Endodermal cell (in vitro differentiated cells): ENCODE data around the gene POMGNT1. TPM values are rescaled to one million over a fixed set of nuclear protein-coding genes. Genes with fewer than 3 reads are reported as not detected.

Experiments
- DNase-seq: peaks from one replicate; pipeline ENCODE4 v3.0.0-alpha.2; 2017
- H3K27ac ChIP-seq: 2 replicates; pipeline ENCODE4 v1.5.1; 2013; ENCODE audit warnings: mild to moderate bottlenecking, low read depth, low read length, moderate library complexity
- H3K27me3 ChIP-seq: 2 replicates; pipeline ENCODE4 v1.6.1; 2013; ENCODE audit warnings: mild to moderate bottlenecking, low read length, moderate library complexity; ENCODE audit not compliant: insufficient read depth, control insufficient read depth, poor library complexity, severe bottlenecking
- H3K36me3 ChIP-seq: 2 replicates; pipeline ENCODE4 v1.7.0; 2013; ENCODE audit warnings: mild to moderate bottlenecking, low read length, moderate library complexity; ENCODE audit not compliant: control insufficient read depth, insufficient read depth
- H3K4me1 ChIP-seq: one replicate; pipeline ENCODE4 v1.7.0; 2013; ENCODE audit warnings: low read length; ENCODE audit not compliant: control insufficient read depth, insufficient read depth
- H3K4me3 ChIP-seq: 2 replicates; pipeline ENCODE4 v1.5.1; 2013; ENCODE audit warnings: mild to moderate bottlenecking, low read length, moderate library complexity
- H3K9ac ChIP-seq: 2 replicates; pipeline ENCODE4 v1.6.1; 2013; ENCODE audit warnings: mild to moderate bottlenecking, low read length, moderate library complexity; ENCODE audit not compliant: poor library complexity, severe bottlenecking; ENCODE audit errors: extremely low read depth
- H3K9me3 ChIP-seq: 2 replicates; pipeline ENCODE4 v1.6.1; 2013; ENCODE audit warnings: mild to moderate bottlenecking, low read length, moderate library complexity; ENCODE audit not compliant: control insufficient read depth
- H3K27ac Mint-ChIP-seq: 2 replicates; pipeline ENCODE4 v1.8.0; 2020; ENCODE audit warnings: mixed read lengths
- H3K27me3 Mint-ChIP-seq: 2 replicates; pipeline ENCODE4 v1.8.0; 2021; ENCODE audit warnings: mild to moderate bottlenecking, mixed read lengths; ENCODE audit not compliant: insufficient read depth
- H3K36me3 Mint-ChIP-seq: 2 replicates; pipeline ENCODE4 v1.8.0; 2020; ENCODE audit warnings: low read depth, mixed read lengths
- H3K4me1 Mint-ChIP-seq: 2 replicates; pipeline ENCODE4 v1.8.0; 2020; ENCODE audit warnings: mixed read lengths
- H3K4me3 Mint-ChIP-seq: 2 replicates; pipeline ENCODE4 v1.8.0; 2020; ENCODE audit warnings: mild to moderate bottlenecking, moderate library complexity, mixed read lengths
- H3K9me3 Mint-ChIP-seq: 2 replicates; pipeline ENCODE4 v1.8.0; 2020; ENCODE audit warnings: mild to moderate bottlenecking, mixed read lengths
- WGBS, 2 experiments: methylation state at CpG; one replicate each; pipeline versions ENCODE4 v1.1.5 to v1.1.7; 2013; ENCODE audit warnings: missing lambda C conversion rate in 2 of 2, mixed read lengths in 1 of 2; ENCODE audit not compliant: insufficient coverage in 1 of 2, insufficient read length in 1 of 2; 5-methylcytosine and 5-hydroxymethylcytosine counted together
- total RNA-seq, 2 donors: library from RNA; stranded (reverse); fragmentation: NEBNext Ultra II Directional in 1 of 2; extraction: Animal tissue kit (Norgen Biotek cat#: 25700) in 1 of 2; gene quantifications; 2 replicates in 1 of 2; 3 replicates in 1 of 2; pipeline ENCODE4 v1.2.1, GENCODE V29; 2021
- TF ChIP-seq, protein P1 (sequence below): fragments of 200-600 bp; sonication (generic); conservative IDR thresholded peaks from 2 replicates; pipeline ENCODE4 v1.5.0; 2021; ENCODE audit warnings: antibody characterized with exemption, mild to moderate bottlenecking

The POMGNT1 gene
- total RNA-seq, 2 donors from 2014 or later: 101 TPM

DNA sequence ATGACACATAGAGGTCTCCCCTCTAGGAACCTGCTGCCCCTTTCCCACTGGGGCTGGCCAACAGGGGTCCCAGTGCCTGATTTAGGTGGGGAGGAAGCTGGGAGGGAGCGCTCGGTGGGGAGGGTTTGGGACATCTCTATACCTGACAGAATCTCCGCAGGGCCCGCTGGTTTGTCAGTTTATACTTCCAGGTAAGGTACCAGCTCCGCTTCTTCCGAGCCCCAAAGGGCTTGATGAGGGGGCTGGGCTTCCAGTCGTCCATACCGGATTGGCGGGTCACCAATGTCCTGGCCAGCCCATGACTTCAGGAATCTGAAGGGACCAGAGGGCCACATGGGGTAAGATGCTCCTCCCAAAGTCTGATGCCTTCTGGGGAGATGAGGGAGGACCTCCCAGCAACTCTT is 672 bp downstream of the POMGNT1 start:
- peak overlapping the region; percentile 69 for H3K9ac ChIP-seq
- H3K4me3 Mint-ChIP-seq: peak overlapping the region; percentile 77
- H3K27ac ChIP-seq: no peak overlapping the region
- no peaks in the 10 kb centered on the region for H3K27me3 ChIP-seq
- no peaks in the 10 kb centered on the region for H3K4me1 ChIP-seq
- H3K4me3 ChIP-seq: peak overlapping the region; percentile 91
- no peaks in the 10 kb centered on the region for H3K9me3 ChIP-seq
- H3K4me1 Mint-ChIP-seq: peaks cover 6% of the 10 kb centered on the region
- WGBS, 2 experiments: 72 to 84% methylated on average over 9 of the region's 9 CpGs
- peak; percentile 64 for DNase-seq
- H3K36me3 Mint-ChIP-seq: peaks cover 23% of the 10 kb centered on the region
- H3K9me3 Mint-ChIP-seq: no peaks in the 10 kb centered on the region
- H3K27me3 Mint-ChIP-seq: no peaks in the 10 kb centered on the region
- peaks cover 29% of the 10 kb centered on the region for H3K36me3 ChIP-seq
- H3K27ac Mint-ChIP-seq: no peak overlapping the region
- TF ChIP-seq, protein P1, sequence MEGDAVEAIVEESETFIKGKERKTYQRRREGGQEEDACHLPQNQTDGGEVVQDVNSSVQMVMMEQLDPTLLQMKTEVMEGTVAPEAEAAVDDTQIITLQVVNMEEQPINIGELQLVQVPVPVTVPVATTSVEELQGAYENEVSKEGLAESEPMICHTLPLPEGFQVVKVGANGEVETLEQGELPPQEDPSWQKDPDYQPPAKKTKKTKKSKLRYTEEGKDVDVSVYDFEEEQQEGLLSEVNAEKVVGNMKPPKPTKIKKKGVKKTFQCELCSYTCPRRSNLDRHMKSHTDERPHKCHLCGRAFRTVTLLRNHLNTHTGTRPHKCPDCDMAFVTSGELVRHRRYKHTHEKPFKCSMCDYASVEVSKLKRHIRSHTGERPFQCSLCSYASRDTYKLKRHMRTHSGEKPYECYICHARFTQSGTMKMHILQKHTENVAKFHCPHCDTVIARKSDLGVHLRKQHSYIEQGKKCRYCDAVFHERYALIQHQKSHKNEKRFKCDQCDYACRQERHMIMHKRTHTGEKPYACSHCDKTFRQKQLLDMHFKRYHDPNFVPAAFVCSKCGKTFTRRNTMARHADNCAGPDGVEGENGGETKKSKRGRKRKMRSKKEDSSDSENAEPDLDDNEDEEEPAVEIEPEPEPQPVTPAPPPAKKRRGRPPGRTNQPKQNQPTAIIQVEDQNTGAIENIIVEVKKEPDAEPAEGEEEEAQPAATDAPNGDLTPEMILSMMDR: no peak

DNA sequence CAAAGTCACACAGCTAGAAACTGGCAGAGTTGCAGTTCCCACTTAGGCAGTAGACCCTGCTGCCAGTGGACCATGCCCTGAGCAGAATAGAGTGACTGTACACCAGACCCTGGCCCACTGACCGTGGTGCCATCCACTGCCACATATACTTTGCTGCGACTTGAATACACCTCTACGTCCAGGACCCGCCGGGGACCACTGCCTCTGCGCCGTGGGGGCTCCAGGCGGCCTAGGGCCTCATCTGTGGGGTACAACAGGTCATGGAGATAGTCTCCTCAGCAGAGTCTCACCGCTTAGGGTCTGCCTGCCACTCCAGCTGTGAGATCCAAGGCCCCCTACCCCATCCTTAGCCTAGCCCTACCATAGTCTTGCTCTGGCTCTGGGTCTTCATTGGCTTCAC is 1.6 kb downstream of the POMGNT1 start:
- no peak overlapping the region for H3K4me3 Mint-ChIP-seq
- 95% methylated on average over 9 of the region's 9 CpGs for WGBS, 2 experiments
- H3K9ac ChIP-seq: no peak overlapping the region

DNA sequence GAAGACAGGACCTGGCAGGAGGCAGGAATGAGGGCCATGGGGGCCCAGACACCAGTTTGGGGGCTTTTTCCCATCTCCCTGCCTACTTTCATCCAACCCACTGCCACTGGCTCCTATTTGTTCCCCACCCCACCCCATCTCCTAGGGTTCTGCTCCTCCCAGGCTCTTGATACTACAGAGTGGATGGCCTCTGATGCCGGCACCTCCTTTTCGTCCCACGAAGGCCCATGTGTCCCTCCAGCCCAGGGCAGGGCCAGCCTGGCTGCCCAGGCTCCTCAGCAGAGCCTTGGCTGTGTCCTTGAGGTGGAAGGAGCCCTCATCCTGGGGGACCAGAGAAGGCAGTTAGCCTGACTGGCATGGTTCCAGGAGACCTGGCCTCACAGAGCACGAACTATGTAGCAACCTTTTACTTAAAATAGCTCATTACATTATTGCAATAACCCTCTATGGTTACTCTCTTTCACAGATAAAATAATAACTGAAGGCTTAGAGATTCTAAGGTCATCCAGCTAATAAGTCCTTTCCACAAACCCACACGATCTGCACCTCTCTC is 3.5 kb downstream of the POMGNT1 start:
- DNase-seq: no peak
- Histone ChIP-seq H3K27me3 (no peaks in the 10 kb centered on the region), H3K9ac (no peak overlapping the region), H3K4me1 (no peaks in the 10 kb centered on the region), H3K4me3 (no peak overlapping the region), H3K36me3 (peaks cover 44% of the 10 kb centered on the region), H3K27ac (no peak overlapping the region), H3K9me3 (no peaks in the 10 kb centered on the region)
- Mint-ChIP-seq H3K9me3 (no peaks in the 10 kb centered on the region), H3K36me3 (peaks cover 44% of the 10 kb centered on the region), H3K4me1 (peaks cover 6% of the 10 kb centered on the region), H3K4me3 (no peak overlapping the region), H3K27me3 (no peaks in the 10 kb centered on the region), H3K27ac (no peak overlapping the region)
- TF ChIP-seq, protein P1: no peak
- 93 to 94% methylated on average over 3 to 5 of the region's 5 CpGs for WGBS, 2 experiments

More for the DNA sequence above, 1.6 kb downstream of the POMGNT1 start:
- Mint-ChIP-seq H3K27me3 (no peaks in the 10 kb centered on the region), H3K27ac (no peak overlapping the region), H3K4me1 (peaks cover 6% of the 10 kb centered on the region), H3K9me3 (no peaks in the 10 kb centered on the region), H3K36me3 (peaks cover 31% of the 10 kb centered on the region)
- no peak for DNase-seq
- no peak overlapping the region for H3K27ac ChIP-seq
- TF ChIP-seq, protein P1: no peak
- no peaks in the 10 kb centered on the region for H3K27me3 ChIP-seq
- H3K4me1 ChIP-seq: no peaks in the 10 kb centered on the region
- H3K36me3 ChIP-seq: peaks cover 32% of the 10 kb centered on the region
- peak overlapping the region; percentile 91 for H3K4me3 ChIP-seq
- no peaks in the 10 kb centered on the region for H3K9me3 ChIP-seq
